AML-193 (cell line): ENCODE measurements around the gene HMGB2.
A peak's percentile ranks its signal among the peaks of the same experiment; 100 is the strongest.

Experiments
- DNase-seq, 2 experiments: peaks; one replicate each; lab custom pipeline; 2025; lab: John Stamatoyannopoulos, UW

The HMGB2 gene

DNA sequence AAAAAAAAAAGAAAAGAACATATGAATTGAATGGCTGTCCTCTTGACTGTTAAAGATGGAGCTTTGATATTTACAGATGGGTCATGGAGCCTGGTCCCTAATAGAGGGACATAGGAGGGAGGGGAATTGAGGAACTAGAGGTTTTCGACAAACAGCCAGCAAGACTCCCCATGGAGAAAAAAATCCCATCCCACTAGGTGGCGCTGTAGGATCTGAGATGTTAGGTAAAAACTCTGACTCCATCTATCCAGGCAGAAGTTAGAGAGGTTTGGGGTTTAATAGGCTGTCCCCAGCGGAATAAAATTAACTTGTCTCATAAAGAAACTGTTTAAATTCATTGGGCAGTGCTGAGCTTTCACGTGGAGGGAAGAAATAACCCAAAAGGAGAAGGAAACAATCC, 45.9 kb downstream of the HMGB2 start:
- DNase-seq, result peak; percentile 21 to 37

DNA sequence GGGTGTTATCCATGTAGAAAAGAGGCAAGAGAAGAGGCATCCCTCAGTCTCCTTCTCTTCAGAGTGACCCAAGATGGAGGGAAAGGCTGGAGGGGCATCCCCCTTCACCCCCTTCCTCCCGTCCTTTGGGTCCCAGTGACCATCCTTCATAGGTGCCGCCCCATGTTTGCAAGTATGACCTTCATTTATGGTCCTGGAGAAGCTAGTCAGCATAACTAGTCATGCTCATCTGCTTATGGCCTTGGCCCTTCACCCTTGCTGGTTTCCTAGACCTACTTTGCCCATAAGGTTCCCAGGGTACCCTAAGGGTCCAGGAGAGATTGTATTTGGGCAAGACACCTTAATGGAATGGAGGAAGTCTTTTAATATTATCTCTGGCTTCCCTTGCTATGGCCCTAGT, 46.7 kb downstream of the HMGB2 start:
- no peak for DNase-seq

DNA sequence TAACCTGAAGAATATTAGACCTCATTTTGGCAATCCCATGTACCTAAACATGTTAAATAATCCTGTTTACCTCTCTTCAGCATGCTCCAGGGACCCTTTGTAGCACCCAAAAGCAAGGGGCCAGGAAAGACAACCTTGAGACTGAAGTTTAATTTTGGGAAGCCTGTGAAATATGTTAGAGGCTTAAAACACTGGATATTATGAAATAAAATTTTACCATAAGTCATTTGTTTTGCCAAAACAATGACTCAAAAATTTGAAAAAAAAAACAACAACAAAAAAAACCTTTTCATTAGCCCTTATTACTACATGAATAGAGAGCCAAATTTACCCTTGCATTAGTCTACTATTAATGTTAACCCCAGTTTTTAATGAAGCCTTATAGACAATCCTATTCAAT, 49.7 kb downstream of the HMGB2 start:
- no peak for DNase-seq

DNA sequence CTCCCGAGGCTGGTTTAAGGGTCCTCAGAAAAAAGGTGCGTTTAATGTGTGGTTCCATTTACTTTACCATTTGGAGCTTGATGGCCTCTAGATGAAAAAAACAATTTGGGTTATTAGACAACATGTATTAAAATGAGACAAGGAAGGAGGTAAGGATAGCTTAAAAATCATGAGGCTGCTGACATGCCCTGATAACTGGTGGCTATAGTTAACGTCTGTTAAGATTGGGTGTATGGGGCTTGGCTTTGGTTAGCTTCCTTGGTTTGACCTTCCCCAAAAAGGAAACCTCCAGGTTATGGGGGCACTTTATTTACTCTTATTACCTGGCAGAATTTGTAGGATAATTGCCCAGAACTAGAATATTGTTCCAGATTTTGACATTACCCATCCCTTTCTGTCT, 51.5 kb downstream of the HMGB2 start:
- no peak for DNase-seq

DNA sequence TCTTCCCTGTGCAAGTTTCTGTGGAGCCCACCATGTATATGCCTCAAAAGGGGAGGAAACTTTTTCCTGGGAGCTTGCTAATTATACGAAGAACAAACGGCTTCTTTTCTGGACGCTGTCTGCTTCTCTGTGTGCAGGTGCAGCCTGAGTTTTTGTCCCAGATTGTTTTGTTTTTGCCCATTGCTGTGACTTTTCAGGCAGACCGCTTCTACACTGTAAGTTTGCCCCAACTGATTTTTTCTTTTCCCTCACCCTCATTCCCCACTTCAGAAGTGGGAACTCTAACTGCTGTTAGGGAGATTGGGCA, 51.9 kb downstream of the HMGB2 start:
- no peak for DNase-seq

DNA sequence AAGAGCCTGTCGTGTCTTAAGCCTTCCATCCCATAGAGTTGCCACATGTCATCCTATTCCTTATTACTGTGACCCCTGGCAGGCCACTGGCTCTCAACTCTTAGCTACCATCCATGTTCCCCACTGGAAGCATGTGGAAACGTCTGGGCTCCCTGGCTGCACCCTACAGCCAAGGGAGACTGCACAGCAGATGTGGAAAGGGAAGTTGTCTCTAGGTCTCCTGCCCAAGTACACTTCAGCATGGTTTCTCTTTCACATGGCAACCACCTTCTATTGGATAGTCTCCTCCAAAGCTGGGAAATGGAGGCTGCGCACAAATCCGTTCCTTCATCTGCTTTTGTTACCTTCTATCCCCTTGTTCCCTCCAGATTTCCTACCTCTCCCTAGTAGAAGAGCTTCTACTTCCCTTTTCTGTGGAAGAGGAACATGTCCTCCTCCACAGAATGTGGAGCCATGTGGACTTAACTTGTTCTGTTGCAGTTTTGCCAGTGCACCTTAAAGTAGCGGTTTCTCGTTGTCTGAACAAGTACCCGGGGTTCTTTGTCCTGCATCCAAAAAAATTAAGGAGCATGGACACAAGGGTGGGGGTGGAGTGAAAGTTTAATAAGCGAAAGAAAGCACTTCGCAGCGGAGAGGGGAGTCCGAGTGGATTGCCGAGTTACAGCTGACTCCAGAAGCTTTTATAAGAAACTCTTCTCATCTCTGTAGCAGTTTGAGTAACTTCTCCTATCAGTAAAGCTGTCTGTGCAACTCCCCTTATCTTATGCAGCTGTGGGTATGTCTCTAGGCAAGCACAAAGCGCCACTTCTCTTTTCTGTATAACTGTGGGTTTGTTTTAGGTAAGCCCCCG, 52.5 kb downstream of the HMGB2 start:
- peak; percentile 9 to 38 for DNase-seq
